ENCODE measurements around the gene RPS21. TPM values are rescaled to one million over a fixed set of nuclear protein-coding genes. Genes with fewer than 3 reads are reported as not detected.

RPS21 gene
- polyA plus RNA-seq, 1 experiment: 2,723 TPM

- Histone ChIP-seq H3K9me3 (ENCODE audit: control insufficient read depth, insufficient read depth, low read length) (peaks cover 6% of the 10 kb centered on the region; the same call in 1 of the 2 replicates), H3K27me3 (ENCODE audit: control insufficient read depth, insufficient read depth, low read length) (peaks cover 69% of the 10 kb centered on the region), H3K27ac (ENCODE audit: low read depth, low read length) (no peak overlapping the region), H3K4me3 (ENCODE audit: low read depth, low read length) (no peak overlapping the region)
- POLR2A ChIA-PET: no interaction called here
- CTCF ChIA-PET: no interaction called here
- no peak for DNase-seq (ENCODE audit: low read depth, low spot score)
- TF ChIP-seq CTCF (IDR thresholded peaks at IDR 0.05; ENCODE audit: low read depth, low read length): no peak
Observed at GRCh38 chr20:62436692-62437091, 49.8 kb downstream of the RPS21 start.

GRCh38 chr20:62437496-62437895, 50.6 kb downstream of the RPS21 start:
- Histone ChIP-seq H3K27ac (ENCODE audit: low read depth, low read length) (no peak overlapping the region), H3K9me3 (ENCODE audit: control insufficient read depth, insufficient read depth, low read length) (peaks cover 6% of the 10 kb centered on the region; the same call in 1 of the 2 replicates), H3K27me3 (ENCODE audit: control insufficient read depth, insufficient read depth, low read length) (peaks cover 66% of the 10 kb centered on the region), H3K4me3 (ENCODE audit: low read depth, low read length) (no peak overlapping the region)
- no peak for DNase-seq (ENCODE audit: low read depth, low spot score)
- POLR2A ChIA-PET: no interaction called here
- TF ChIP-seq CTCF (IDR thresholded peaks at IDR 0.05; ENCODE audit: low read depth, low read length): no peak
- CTCF ChIA-PET: no interaction called here

GRCh38 chr20:62437927-62438326, 51.0 kb downstream of the RPS21 start:
- TF ChIP-seq CTCF (IDR thresholded peaks at IDR 0.05; ENCODE audit: low read depth, low read length): no peak
- Histone ChIP-seq H3K9me3 (ENCODE audit: control insufficient read depth, insufficient read depth, low read length) (peaks cover 6% of the 10 kb centered on the region; the same call in 1 of the 2 replicates), H3K27me3 (ENCODE audit: control insufficient read depth, insufficient read depth, low read length) (peaks cover 63% of the 10 kb centered on the region), H3K4me3 (ENCODE audit: low read depth, low read length) (no peak overlapping the region), H3K27ac (ENCODE audit: low read depth, low read length) (no peak overlapping the region)
- CTCF ChIA-PET: no interaction called here
- POLR2A ChIA-PET: no interaction called here
- no peak for DNase-seq (ENCODE audit: low read depth, low spot score)

Other genes starting within 250 kb of the RPS21 start
- gene PSMA7, start 243.7 kb upstream of the RPS21 start, polyA plus RNA-seq (2011; rRNA removed): 368 and 383 TPM in 2 replicates
- gene SS18L1, start 243.3 kb upstream of the RPS21 start, polyA plus RNA-seq (2011; rRNA removed): 6.5 and 6.8 TPM in 2 replicates
- gene MTG2, start 204.1 kb upstream of the RPS21 start, polyA plus RNA-seq (2011; rRNA removed): 15.6 and 17.1 TPM in 2 replicates
- not detected in 2 replicates for gene HRH3, start 166.8 kb upstream of the RPS21 start, polyA plus RNA-seq (2011; rRNA removed)
- gene OSBPL2, start 148.6 kb upstream of the RPS21 start, polyA plus RNA-seq (2011; rRNA removed): 18.0 and 18.5 TPM in 2 replicates
- gene ADRM1, start 84.1 kb upstream of the RPS21 start, polyA plus RNA-seq (2011; rRNA removed): 58.5 and 80.7 TPM in 2 replicates
- gene LAMA5, start 19.8 kb upstream of the RPS21 start, polyA plus RNA-seq (2011; rRNA removed): 1.9 and 3.8 TPM in 2 replicates
- gene CABLES2, start 20.2 kb downstream of the RPS21 start, polyA plus RNA-seq (2011; rRNA removed): 3.8 and 4.9 TPM in 2 replicates
- gene RBBP8NL, start 40.4 kb downstream of the RPS21 start, polyA plus RNA-seq (2011; rRNA removed): not detected in 2 replicates
- not detected in 2 replicates for gene GATA5, start 88.9 kb downstream of the RPS21 start, polyA plus RNA-seq (2011; rRNA removed)